Measurements from ENCODE around the gene TFCP2L1. TPM values are rescaled to one million over a fixed set of nuclear protein-coding genes. Genes with fewer than 3 reads are reported as not detected.

TFCP2L1 gene
- total RNA-seq, 2 experiments from 2014 or later, result 0.03 to 0.06 TPM

DNA sequence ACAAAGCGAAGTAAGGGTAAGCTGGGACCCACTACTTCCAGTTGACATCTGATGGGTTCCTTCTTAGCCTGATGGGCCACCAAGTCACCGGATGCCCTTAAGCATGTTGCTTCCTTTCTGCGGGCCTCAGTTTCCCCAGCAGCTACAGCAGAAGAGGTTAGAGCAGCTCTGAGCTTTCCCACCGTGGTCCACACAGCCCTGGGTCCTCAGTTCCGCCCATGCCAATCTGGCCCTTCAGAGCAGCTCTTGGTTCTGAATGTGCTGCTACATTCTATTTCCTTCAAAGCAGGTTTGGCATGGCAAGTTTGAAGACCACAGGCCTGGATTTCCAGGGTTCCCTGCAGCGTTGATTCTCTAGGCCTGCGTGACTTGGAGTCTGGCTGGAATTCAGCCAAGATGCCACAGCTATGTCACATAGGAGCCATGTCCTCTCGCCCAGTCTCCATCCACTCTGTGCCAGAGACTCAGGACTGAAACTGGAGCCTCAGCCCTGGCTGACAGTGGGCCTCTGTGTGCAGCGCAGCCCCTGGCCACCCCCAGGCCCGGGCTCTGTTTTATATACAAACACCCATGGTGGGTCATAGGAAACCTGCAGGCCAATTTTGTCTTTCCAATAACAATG, 79.6 kb downstream of the TFCP2L1 start:
- POLR2A ChIA-PET, result no interaction called here
- H3K4me1 Mint-ChIP-seq, result no peaks in the 10 kb centered on the region
- no peak for ATAC-seq (ENCODE audit: low read depth)

DNA sequence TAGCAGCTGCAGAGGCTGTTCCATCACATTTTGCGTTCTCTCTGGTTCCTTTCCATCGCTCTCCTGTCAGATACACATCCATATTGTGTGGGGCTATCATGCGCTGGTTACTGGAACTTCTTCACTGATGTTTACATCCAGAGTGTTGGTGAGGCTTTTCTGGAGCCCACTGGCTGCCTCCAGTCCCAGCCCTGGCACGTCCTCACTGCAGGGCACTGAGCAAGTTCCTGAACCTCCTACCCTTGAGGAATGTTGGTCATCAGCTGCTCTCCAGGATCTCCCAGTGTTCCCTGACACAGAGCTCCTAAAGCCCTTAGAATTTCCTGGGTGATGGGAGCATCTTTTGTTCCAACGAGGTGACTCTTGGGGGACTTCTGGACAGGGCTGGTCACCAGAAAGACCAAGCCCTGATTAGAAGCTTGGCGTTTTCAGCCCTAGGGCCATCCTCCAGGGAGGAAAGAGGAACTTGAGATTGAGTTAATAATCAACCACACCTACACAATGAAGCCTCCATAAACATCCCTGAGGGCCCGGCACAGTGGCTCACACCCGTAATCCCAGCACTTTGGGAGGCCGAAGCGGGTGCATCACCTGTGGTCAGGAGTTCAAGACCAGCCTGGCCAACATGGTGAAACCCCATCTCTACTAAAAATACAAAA, 81.3 kb downstream of the TFCP2L1 start:
- Mint-ChIP-seq H3K36me3 (no peaks in the 10 kb centered on the region), H3K27ac (no peak overlapping the region), H3K4me1 (no peaks in the 10 kb centered on the region), H3K27me3 (no peaks in the 10 kb centered on the region), H3K4me3 (no peak overlapping the region), H3K9me3 (no peaks in the 10 kb centered on the region)
- POLR2A ChIA-PET, result no interaction called here
- DNase-seq, result no peak
- no peak for ATAC-seq (ENCODE audit: low read depth)

More for the DNA sequence above, 79.6 kb downstream of the TFCP2L1 start:
- H3K4me3 Mint-ChIP-seq, result no peak overlapping the region
- no peaks in the 10 kb centered on the region for H3K27me3 Mint-ChIP-seq
- no peak for DNase-seq
- H3K27ac Mint-ChIP-seq, result no peak overlapping the region
- no peaks in the 10 kb centered on the region for H3K36me3 Mint-ChIP-seq
- H3K9me3 Mint-ChIP-seq, result no peaks in the 10 kb centered on the region

DNA sequence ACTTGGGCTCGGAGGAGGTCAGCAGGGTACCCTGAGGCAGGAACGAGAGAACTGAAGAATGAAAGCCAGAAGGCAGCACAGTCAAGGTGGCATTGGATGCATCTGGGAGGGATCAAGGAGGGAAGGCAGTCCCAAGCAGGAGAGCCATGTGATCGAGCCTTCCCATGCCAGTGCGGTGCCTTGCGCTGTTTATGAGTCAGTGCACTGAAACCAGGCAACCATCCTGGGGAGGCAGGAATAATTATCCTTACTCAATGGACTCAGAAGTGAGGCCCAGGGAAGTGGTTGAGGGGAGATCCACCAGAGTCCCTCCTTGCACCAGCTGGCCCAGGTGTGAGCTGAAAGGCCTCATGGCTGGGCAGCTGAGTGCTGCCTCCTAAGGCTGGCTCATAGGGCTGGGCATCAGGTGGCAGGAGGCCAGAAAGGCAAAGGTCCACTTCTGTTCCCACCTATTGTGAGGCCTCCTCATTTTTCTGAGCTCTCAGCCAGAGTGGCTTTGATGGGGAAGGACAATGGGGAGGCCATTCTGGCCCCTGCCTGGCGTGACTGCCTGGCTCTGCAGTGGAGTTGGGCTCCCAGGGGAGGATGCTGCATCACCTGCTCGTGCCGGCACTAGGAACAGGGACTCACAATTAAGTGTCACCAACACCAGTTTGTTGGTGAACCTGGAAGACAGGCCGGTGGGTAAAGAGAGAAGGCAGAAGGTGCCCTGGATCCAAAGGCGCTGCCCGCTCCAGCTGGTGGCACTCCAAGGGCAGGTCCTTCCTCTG, 82.3 kb downstream of the TFCP2L1 start:
- DNase-seq, result no peak
- Mint-ChIP-seq H3K9me3 (no peaks in the 10 kb centered on the region), H3K27ac (no peak overlapping the region), H3K36me3 (no peaks in the 10 kb centered on the region), H3K27me3 (no peaks in the 10 kb centered on the region), H3K4me3 (no peak overlapping the region), H3K4me1 (no peaks in the 10 kb centered on the region)
- no peak for ATAC-seq (ENCODE audit: low read depth)
- POLR2A ChIA-PET, result no interaction called here

DNA sequence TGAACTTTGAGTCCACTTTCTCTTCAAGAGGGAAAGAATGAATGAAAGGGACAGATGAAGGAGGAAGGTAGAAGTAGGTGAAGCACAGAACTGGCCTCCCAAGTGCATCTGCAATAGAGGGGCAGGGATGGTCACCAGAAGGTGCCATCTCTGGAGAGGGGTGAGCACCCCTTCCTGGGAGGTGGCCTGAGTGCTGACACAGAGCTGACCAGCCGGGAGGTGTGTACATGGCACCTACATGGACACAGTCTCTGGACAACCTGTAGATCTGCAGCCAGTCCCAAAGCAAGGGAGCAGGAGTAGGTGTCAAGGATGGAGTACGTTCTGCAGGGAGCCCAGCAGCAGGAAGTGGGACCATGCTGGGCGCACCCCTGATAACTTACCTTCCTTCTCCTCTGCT, 83.2 kb downstream of the TFCP2L1 start:
- Mint-ChIP-seq H3K27ac (no peak overlapping the region), H3K9me3 (no peaks in the 10 kb centered on the region), H3K27me3 (no peaks in the 10 kb centered on the region), H3K4me3 (no peak overlapping the region), H3K4me1 (no peaks in the 10 kb centered on the region), H3K36me3 (no peaks in the 10 kb centered on the region)
- ATAC-seq (ENCODE audit: low read depth) (no peak), DNase-seq (no peak)
- POLR2A ChIA-PET, result no interaction called here

DNA sequence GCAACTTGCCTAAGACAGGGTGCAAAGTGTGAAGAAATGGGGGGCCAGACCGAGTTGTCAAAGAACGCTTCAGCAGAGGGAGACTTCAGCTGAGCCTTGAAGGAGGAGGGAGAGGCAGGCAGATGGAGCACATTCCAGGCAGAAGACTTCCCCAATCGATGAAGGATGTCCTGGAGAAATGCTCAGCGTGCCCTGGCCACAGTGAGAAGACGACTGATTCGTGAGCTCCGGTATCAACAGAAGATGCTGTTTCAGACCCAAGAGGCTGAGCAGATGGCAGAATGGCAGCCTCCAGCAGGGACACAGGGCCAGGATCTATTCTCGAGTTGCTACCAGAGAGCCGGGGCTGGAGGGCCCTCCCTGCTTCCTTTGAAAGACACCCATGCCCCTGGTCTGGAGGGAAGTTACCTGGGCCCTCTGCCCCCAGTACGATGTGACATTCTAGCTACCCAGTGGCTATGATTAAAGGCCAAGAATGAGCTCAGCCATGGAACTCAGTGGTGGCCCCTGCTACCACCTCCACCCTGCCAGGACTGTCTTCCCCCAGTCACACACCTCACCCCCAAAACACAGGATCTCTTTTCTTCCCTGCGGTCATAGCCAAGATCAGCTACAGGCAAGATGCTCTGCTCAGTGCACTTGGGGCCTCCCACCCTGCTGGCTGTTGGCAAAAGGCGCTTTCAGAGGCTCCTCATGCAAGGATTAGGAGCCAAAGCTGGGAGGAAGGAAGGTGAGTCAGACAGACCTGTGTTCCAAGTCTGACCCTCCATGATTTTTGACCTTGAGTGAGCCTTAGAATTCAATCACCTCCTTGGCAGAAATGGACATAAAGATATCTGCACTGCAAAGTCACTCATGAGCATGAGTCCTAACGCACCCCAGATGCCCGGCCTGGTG, 84.3 kb downstream of the TFCP2L1 start:
- POLR2A ChIA-PET, result no interaction called here
- no peak for ATAC-seq (ENCODE audit: low read depth)
- H3K27ac Mint-ChIP-seq, result no peak overlapping the region

DNA sequence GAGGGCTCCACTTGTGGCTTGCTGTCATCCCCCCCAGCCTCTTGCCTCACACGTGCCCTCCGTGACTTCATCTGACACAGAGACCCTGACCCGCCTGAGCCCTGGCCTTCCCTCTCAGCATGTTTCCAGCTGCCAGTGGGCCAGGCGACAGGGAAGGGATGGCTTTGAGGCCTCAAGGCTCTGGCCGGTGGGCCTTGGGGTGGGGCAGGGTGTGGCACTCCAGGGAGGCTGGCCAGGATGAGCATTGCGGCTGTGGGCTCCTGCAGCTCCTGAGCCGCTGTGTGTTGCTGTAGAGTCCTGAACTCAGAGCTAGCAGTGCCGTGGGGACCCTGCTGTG, 85.0 kb downstream of the TFCP2L1 start:
- H3K27ac Mint-ChIP-seq, result no peak overlapping the region
- no peaks in the 10 kb centered on the region for H3K4me1 Mint-ChIP-seq
- POLR2A ChIA-PET, result no interaction called here
- H3K9me3 Mint-ChIP-seq, result no peaks in the 10 kb centered on the region
- ATAC-seq (ENCODE audit: low read depth) (no peak), DNase-seq (no peak)
- H3K36me3 Mint-ChIP-seq, result no peaks in the 10 kb centered on the region
- H3K4me3 Mint-ChIP-seq, result no peak overlapping the region
- H3K27me3 Mint-ChIP-seq, result no peaks in the 10 kb centered on the region

More for the DNA sequence above, 84.3 kb downstream of the TFCP2L1 start:
- H3K36me3 Mint-ChIP-seq, result no peaks in the 10 kb centered on the region
- no peaks in the 10 kb centered on the region for H3K9me3 Mint-ChIP-seq
- no peaks in the 10 kb centered on the region for H3K27me3 Mint-ChIP-seq
- H3K4me3 Mint-ChIP-seq, result no peak overlapping the region
- no peak for DNase-seq
- no peaks in the 10 kb centered on the region for H3K4me1 Mint-ChIP-seq

DNA sequence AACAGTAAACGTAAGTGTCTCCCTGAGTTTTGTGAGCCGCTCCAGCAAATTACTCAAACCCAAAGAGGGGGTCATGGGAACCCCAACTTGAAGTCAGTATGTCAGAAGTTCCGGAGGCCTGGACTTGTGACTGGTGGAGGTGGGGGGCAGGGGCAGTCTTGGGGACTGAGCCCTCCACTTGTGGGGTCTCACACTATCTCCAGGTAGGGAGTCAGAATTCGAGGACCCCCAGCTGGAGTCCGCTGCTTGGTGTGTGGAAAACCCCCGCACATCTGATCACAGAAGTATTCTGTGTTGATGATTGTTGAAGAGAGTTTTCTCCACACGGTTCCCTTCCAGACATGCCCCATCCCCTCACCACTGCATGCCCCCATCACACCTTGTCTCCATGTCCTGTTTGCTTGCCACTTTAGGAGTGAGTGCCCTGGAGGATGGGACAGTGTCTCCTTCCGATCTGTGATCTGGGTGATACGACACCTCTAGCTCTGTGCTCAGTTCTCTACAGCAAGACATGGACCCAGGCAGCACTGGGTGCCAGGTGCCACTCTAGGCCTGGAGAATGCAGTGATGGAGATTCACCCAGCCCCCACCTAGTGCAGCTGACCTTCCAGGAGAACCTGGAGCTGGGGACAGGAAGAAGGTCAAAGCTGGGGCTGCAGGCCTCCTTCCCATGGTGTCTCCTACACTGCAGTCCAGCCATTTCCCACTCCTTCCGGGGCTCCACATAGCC, 85.6 kb downstream of the TFCP2L1 start:
- ATAC-seq (ENCODE audit: low read depth), result no peak
- no peaks in the 10 kb centered on the region for H3K4me1 Mint-ChIP-seq

DNA sequence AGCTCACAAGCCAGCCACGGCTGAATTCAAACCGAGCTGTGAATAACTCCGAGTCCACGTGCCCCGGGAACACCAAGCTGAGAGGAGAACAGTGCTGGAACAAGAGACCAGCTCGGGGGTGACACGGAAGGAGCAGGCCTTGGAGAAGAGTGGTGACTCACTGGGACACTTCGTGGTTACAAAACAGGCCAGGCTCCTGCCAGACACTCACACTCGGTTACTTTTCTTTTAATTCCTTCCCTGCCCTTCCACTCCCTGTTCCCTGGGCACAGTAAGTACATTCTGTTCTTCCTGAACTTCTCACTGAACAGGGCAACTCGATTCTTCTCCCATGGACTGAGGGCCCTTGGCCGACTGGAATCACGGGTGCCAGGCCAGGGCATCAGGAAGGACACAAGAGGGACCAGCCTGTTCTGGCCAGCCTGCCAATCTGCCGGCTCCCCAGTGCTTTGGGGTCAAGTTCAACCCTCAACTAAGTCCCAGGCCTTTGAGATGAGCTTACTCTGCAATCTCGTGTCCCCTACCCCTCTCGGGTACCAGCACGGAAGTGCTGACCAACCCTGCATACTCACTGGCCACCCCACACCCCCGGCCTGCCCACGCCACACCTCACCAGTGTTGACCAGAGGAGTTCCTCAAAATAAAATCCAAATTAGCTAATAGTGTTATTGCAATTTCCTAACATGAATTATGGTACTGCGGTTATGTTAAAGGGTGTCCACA, 87.5 kb downstream of the TFCP2L1 start:
- no peak overlapping the region for H3K27ac Mint-ChIP-seq
- H3K27me3 Mint-ChIP-seq, result no peaks in the 10 kb centered on the region
- DNase-seq (no peak), ATAC-seq (ENCODE audit: low read depth) (no peak)
- no peaks in the 10 kb centered on the region for H3K4me1 Mint-ChIP-seq
- POLR2A ChIA-PET, result no interaction called here
- no peak overlapping the region for H3K4me3 Mint-ChIP-seq
- H3K9me3 Mint-ChIP-seq, result no peaks in the 10 kb centered on the region
- H3K36me3 Mint-ChIP-seq, result no peaks in the 10 kb centered on the region

More for the DNA sequence above, 85.6 kb downstream of the TFCP2L1 start:
- H3K27me3 Mint-ChIP-seq, result no peaks in the 10 kb centered on the region
- H3K4me3 Mint-ChIP-seq, result no peak overlapping the region
- no peak for DNase-seq
- POLR2A ChIA-PET, result no interaction called here
- H3K9me3 Mint-ChIP-seq, result no peaks in the 10 kb centered on the region
- no peaks in the 10 kb centered on the region for H3K36me3 Mint-ChIP-seq
- no peak overlapping the region for H3K27ac Mint-ChIP-seq

DNA sequence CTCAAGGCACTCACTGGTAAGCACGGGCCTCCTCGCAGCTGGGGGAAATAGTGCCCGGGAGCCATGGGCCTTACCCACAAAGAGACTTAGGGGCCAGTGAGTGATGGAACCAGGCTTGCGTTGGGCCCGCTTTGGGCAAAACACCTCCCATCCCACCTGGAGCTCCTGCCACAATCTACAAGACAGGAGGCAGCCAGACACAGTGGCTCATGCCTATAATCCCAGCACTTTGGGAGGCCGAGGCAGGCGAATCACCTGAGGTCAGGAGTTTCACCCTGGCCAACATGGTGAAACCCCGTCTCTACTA, 88.2 kb downstream of the TFCP2L1 start:
- H3K27me3 Mint-ChIP-seq, result no peaks in the 10 kb centered on the region
- H3K36me3 Mint-ChIP-seq, result no peaks in the 10 kb centered on the region
- no peaks in the 10 kb centered on the region for H3K9me3 Mint-ChIP-seq
- H3K4me1 Mint-ChIP-seq, result no peaks in the 10 kb centered on the region
- no peak for DNase-seq
- POLR2A ChIA-PET, result no interaction called here
- no peak overlapping the region for H3K4me3 Mint-ChIP-seq
- ATAC-seq (ENCODE audit: low read depth), result no peak
- H3K27ac Mint-ChIP-seq, result no peak overlapping the region

DNA sequence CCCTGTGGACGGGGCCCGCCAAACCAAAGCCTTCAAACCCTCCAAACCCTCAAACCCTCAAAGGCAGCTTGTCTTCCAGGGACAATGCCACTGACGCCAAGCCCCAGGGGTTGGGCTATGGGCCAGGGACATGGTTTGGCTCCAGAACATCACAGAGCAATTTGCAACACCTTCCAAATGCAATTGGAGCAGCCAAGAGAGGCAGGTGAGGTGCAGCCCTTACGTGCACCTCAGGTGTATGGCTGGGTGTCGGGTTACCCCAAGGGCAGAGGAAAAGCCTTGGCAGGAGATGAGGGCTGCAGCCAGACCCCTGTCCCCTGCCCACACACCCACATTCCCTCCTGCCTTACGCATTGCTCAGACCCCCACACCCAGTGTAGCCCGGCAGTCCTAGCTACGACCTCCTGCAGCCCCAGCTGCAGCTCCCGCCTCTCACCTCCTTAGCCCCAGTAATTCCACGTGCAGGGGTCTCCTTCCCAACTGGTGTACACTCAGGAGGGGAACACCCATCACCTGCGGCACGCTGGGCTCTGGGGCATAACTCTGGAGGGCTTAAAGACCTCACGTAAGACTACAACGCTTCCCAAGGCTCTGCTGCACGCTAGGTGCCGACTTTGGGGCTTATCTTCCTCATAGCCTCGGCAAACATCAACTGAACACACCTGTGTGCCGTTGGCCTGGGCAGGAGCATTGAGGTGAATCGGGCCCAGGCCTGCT, 88.7 kb downstream of the TFCP2L1 start:
- Mint-ChIP-seq H3K4me3 (no peak overlapping the region), H3K27me3 (no peaks in the 10 kb centered on the region), H3K27ac (no peak overlapping the region), H3K9me3 (no peaks in the 10 kb centered on the region), H3K4me1 (no peaks in the 10 kb centered on the region), H3K36me3 (no peaks in the 10 kb centered on the region)
- no peak for ATAC-seq (ENCODE audit: low read depth)
- DNase-seq, result no peak
- POLR2A ChIA-PET, result no interaction called here

DNA sequence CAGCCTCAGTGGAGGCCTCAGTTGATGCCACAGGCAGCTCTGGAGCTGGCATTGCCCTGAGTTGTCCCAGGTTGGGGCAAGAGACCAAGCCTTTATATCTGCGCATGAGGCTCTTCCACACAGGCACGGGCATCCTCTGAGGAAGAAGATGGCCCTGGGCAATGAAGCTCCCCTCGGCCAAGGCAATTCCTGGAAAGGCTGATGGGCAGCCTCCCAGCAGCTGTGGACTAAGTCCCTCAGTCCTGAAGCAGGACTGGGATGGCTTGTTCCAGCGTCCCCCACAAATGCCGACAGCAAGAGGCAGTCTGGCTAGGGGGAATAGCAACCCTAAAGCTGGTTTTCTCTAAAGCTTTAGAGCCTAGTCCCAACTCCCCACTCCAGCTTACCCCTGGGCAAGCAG, 90.0 kb downstream of the TFCP2L1 start:
- Mint-ChIP-seq H3K36me3 (no peaks in the 10 kb centered on the region), H3K4me3 (no peak overlapping the region), H3K27ac (no peak overlapping the region), H3K27me3 (no peaks in the 10 kb centered on the region), H3K9me3 (no peaks in the 10 kb centered on the region), H3K4me1 (no peaks in the 10 kb centered on the region)
- POLR2A ChIA-PET, result no interaction called here
- ATAC-seq (ENCODE audit: low read depth) (no peak), DNase-seq (no peak)

DNA sequence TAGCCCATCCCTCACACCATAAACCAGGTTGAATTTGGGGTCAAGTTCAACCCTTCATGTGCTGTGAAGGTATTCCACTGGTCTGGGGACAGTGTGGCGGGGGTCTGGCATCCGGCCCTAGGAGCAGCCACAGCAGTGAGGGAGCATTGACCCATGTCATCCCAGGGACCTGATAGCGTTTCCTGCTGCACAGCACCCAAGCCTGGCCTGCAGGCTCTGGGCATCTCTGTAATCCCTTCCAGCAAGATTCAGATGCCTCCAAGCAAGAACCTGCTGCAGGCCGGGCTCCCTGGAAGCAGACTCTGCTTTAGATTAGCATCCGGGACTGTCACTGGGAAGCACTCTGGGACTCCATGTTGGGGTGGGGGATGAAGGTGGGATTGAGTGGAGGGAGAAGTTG, 90.4 kb downstream of the TFCP2L1 start:
- H3K27me3 Mint-ChIP-seq, result no peaks in the 10 kb centered on the region
- no peak overlapping the region for H3K4me3 Mint-ChIP-seq
- H3K9me3 Mint-ChIP-seq, result no peaks in the 10 kb centered on the region
- DNase-seq (no peak), ATAC-seq (ENCODE audit: low read depth) (no peak)
- no peaks in the 10 kb centered on the region for H3K36me3 Mint-ChIP-seq
- H3K4me1 Mint-ChIP-seq, result no peaks in the 10 kb centered on the region
- H3K27ac Mint-ChIP-seq, result no peak overlapping the region
- POLR2A ChIA-PET, result no interaction called here
